GM12892 (cell line): Measurements from ENCODE around the gene HRH4.

Source experiments
- POLR2A ChIP-seq: IDR thresholded peaks from 2 replicates; pipeline ENCODE4 v1.6.1; 2011; ENCODE audit warnings: low read depth, low read length, control low read depth
- POLR2AphosphoS5 ChIP-seq: IDR thresholded peaks from 2 replicates; pipeline ENCODE4 v1.6.1; 2011; ENCODE audit warnings: low read depth, low read length, control low read depth
- TAF1 ChIP-seq: IDR thresholded peaks from 2 replicates; pipeline ENCODE4 v1.6.1; 2011; ENCODE audit warnings: low read depth, mild to moderate bottlenecking, control low read depth, low read length, borderline replicate concordance

DNA sequence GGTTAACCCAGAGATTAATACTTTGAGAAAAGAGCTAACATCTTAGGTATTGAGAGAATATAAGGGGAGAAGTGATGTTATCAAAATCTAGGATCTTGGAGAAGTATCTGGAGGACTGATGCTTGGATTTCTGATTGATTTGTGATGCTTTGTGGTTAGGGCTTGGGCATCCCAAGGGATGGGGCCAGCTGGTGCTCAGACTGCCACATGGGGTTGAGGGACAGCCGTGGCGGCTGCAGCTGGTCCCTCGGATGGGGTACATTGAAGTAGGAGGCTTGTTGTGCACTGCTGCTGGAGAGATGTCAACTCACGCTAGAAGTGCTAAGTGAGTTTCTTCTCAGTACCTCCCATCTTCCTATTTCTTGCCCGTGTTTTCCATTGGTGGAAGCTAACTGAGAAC, 22.4 kb downstream of the HRH4 start:
- no peak for TF ChIP-seq POLR2A
- no peak for TF ChIP-seq TAF1
- TF ChIP-seq POLR2AphosphoS5, result no peak
